ENCODE measurements around the gene YWHAE.

DNA sequence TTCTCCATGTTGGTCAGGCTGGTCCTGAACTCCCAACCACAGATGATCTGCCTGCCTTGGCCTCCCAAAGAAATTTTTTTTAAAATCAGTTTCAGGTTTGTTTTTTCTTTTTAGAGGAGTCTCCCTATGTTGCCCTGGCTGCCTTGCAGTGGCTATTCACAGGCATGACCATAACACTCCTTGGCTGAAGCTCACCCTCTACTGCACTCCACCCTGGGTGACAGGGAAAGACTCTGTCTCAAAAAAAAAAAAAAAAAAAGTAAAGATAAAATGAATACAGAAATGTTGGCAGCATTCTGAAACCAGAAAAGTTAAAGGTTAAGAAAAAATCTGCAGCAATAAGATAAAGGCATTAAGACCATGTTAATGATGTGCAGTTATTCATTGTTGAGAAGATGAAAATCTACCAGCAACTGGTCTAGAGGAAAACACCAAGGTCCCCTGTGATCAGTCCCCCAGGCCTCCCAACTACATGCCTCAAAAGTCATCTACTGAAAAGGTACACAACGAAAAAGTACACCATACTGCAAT lies 15.1 kb downstream of the YWHAE start:
- TF ChIP-seq, protein P1, sequence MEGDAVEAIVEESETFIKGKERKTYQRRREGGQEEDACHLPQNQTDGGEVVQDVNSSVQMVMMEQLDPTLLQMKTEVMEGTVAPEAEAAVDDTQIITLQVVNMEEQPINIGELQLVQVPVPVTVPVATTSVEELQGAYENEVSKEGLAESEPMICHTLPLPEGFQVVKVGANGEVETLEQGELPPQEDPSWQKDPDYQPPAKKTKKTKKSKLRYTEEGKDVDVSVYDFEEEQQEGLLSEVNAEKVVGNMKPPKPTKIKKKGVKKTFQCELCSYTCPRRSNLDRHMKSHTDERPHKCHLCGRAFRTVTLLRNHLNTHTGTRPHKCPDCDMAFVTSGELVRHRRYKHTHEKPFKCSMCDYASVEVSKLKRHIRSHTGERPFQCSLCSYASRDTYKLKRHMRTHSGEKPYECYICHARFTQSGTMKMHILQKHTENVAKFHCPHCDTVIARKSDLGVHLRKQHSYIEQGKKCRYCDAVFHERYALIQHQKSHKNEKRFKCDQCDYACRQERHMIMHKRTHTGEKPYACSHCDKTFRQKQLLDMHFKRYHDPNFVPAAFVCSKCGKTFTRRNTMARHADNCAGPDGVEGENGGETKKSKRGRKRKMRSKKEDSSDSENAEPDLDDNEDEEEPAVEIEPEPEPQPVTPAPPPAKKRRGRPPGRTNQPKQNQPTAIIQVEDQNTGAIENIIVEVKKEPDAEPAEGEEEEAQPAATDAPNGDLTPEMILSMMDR (IDR thresholded peaks at IDR 0.05) = no peak
- TF ChIP-seq POLR2A (IDR thresholded peaks at IDR 0.05) = no peak

Measured in esophagus squamous epithelium (tissue), 4 donors.